ENCODE measurements around the gene ARMH1.
A peak's percentile ranks its signal among the peaks of the same experiment; 100 is the strongest.

Gene ARMH1

GRCh38 chr1:44631647-44632539, 42.6 kb upstream of the ARMH1 start:
- peak; percentile 89 for DNase-seq
- no peaks in the 10 kb centered on the region for H3K9me3 Mint-ChIP-seq
- H3K4me3 Mint-ChIP-seq: peak overlapping the region; percentile 88
- peak overlapping the region; percentile 100 for H3K27ac Mint-ChIP-seq
- peaks cover 58% of the 10 kb centered on the region for H3K4me1 Mint-ChIP-seq
- H3K27me3 Mint-ChIP-seq (ENCODE audit: low read depth, poor library complexity): peaks cover 3% of the 10 kb centered on the region
- no peak for TF ChIP-seq CTCF (IDR thresholded peaks at IDR 0.05)
- peaks cover 50% of the 10 kb centered on the region for H3K36me3 Mint-ChIP-seq (ENCODE audit: low read depth)

GRCh38 chr1:44632598-44632997, 41.9 kb upstream of the ARMH1 start:
- H3K9me3 Mint-ChIP-seq: no peaks in the 10 kb centered on the region
- no peak for TF ChIP-seq CTCF (IDR thresholded peaks at IDR 0.05)
- H3K27me3 Mint-ChIP-seq (ENCODE audit: low read depth, poor library complexity): peaks cover 3% of the 10 kb centered on the region
- DNase-seq: no peak
- H3K4me1 Mint-ChIP-seq: peaks cover 65% of the 10 kb centered on the region
- peak overlapping the region; percentile 88 for H3K4me3 Mint-ChIP-seq
- H3K36me3 Mint-ChIP-seq (ENCODE audit: low read depth): peaks cover 52% of the 10 kb centered on the region
- H3K27ac Mint-ChIP-seq: peak overlapping the region; percentile 100

GRCh38 chr1:44634606-44635189, 39.8 kb upstream of the ARMH1 start:
- H3K27ac Mint-ChIP-seq: no peak overlapping the region
- peak overlapping the region; percentile 49 for H3K4me3 Mint-ChIP-seq
- no peaks in the 10 kb centered on the region for H3K9me3 Mint-ChIP-seq
- peaks cover 7% of the 10 kb centered on the region for H3K27me3 Mint-ChIP-seq (ENCODE audit: low read depth, poor library complexity)
- H3K36me3 Mint-ChIP-seq (ENCODE audit: low read depth): peaks cover 53% of the 10 kb centered on the region
- TF ChIP-seq CTCF (IDR thresholded peaks at IDR 0.05): no peak
- H3K4me1 Mint-ChIP-seq: peaks cover 86% of the 10 kb centered on the region
- no peak for DNase-seq

- Mint-ChIP-seq H3K4me3 (peak overlapping the region; percentile 24), H3K36me3 (ENCODE audit: low read depth) (peaks cover 53% of the 10 kb centered on the region), H3K27me3 (ENCODE audit: low read depth, poor library complexity) (peaks cover 10% of the 10 kb centered on the region), H3K4me1 (peaks cover 91% of the 10 kb centered on the region), H3K27ac (no peak overlapping the region), H3K9me3 (no peaks in the 10 kb centered on the region)
- no peak for TF ChIP-seq CTCF (IDR thresholded peaks at IDR 0.05)
- no peak for DNase-seq
Measured at GRCh38 chr1:44635439-44635838, 39.1 kb upstream of the ARMH1 start.

- Mint-ChIP-seq H3K36me3 (ENCODE audit: low read depth) (peaks cover 53% of the 10 kb centered on the region), H3K9me3 (no peaks in the 10 kb centered on the region), H3K4me3 (peak overlapping the region; percentile 24), H3K27ac (no peak overlapping the region), H3K4me1 (peaks cover 91% of the 10 kb centered on the region), H3K27me3 (ENCODE audit: low read depth, poor library complexity) (peaks cover 10% of the 10 kb centered on the region)
- TF ChIP-seq CTCF (IDR thresholded peaks at IDR 0.05): no peak
- DNase-seq: no peak
Measured at GRCh38 chr1:44636083-44636687, 38.3 kb upstream of the ARMH1 start.

Measured in nephron progenitor cell (in vitro differentiated cells).